Ramos (cell line): ENCODE results near the gene PPP1R9A.

ENCODE experiments used
- in situ Hi-C: fragments of 300-500 bp; cut with MboI; formaldehyde crosslinking; loops from one replicate; pipeline ENCODE4 v1.14.3; 2022; ENCODE audit warnings: low sequenced_read_pairs; ENCODE audit not compliant: unreplicated experiment

PPP1R9A gene

GRCh38 chr7:95330204-95330960 is 423.0 kb downstream of the PPP1R9A start:
- in situ Hi-C loops: no loop called here

GRCh38 chr7:95330961-95331337 is 423.6 kb downstream of the PPP1R9A start:
- in situ Hi-C loops: no loop called here

GRCh38 chr7:95334447-95334846 is 427.1 kb downstream of the PPP1R9A start:
- in situ Hi-C loops: no loop called here

GRCh38 chr7:95335093-95335492 is 427.7 kb downstream of the PPP1R9A start:
- in situ Hi-C loops: no loop called here

GRCh38 chr7:95338832-95339231 is 431.4 kb downstream of the PPP1R9A start:
- in situ Hi-C loops: no loop called here

- in situ Hi-C loops: no loop called here
Observed at GRCh38 chr7:95340491-95340890, 433.1 kb downstream of the PPP1R9A start.

GRCh38 chr7:95342029-95342428 is 434.6 kb downstream of the PPP1R9A start:
- in situ Hi-C loops: no loop called here

- in situ Hi-C loops: no loop called here
Observed at GRCh38 chr7:95342642-95343307, 435.4 kb downstream of the PPP1R9A start.
